Calu3 (cell line): ENCODE results near the gene SELENOS. TPM values are rescaled to one million over a fixed set of nuclear protein-coding genes. Genes with fewer than 3 reads are reported as not detected.

Source experiments
- BruUV-seq: library from RNA; stranded (reverse); fragments of 400-500 nt; replicated peaks from 2 replicates; lab custom pipeline; 2021; lab: Mats Ljungman, UMichigan
- CTCF ChIA-PET: fragments of 300-600 bp; sonication (Branson Sonifier 250); formaldehyde crosslinking; loops from one replicate; lab custom pipeline; 2022; ENCODE audit warnings: antibody characterized with exemption; lab: Charles Lee
- DNase-seq: peaks from one replicate; pipeline ENCODE4 v3.0.0; 2022
- H3K27ac Mint-ChIP-seq: one replicate; pipeline ENCODE4 v1.8.0; 2022; ENCODE audit warnings: mixed read lengths; ENCODE audit not compliant: unreplicated experiment
- H3K27me3 Mint-ChIP-seq: one replicate; pipeline ENCODE4 v1.8.0; 2022; ENCODE audit warnings: mixed read lengths; ENCODE audit not compliant: unreplicated experiment
- H3K36me3 Mint-ChIP-seq: one replicate; pipeline ENCODE4 v1.8.0; 2022; ENCODE audit warnings: mild to moderate bottlenecking, moderate library complexity, mixed read lengths; ENCODE audit not compliant: insufficient read depth, unreplicated experiment
- H3K4me1 Mint-ChIP-seq: one replicate; pipeline ENCODE4 v1.8.0; 2022; ENCODE audit warnings: mild to moderate bottlenecking, low read depth, mixed read lengths; ENCODE audit not compliant: unreplicated experiment
- H3K4me3 Mint-ChIP-seq: one replicate; pipeline ENCODE4 v1.8.0; 2022; ENCODE audit warnings: mild to moderate bottlenecking, low read depth, moderate library complexity, mixed read lengths; ENCODE audit not compliant: unreplicated experiment
- H3K9me3 Mint-ChIP-seq: one replicate; pipeline ENCODE4 v1.8.0; 2022; ENCODE audit warnings: low read depth, mixed read lengths; ENCODE audit not compliant: unreplicated experiment
- CTCF ChIP-seq: fragments of 200-600 bp; IDR thresholded peaks from one replicate; pipeline ENCODE4 v1.8.0; 2022; ENCODE audit warnings: antibody characterized with exemption; ENCODE audit not compliant: unreplicated experiment
- intact Hi-C: fragments of 100-400 bp; cut with micrococcal nuclease; formaldehyde crosslinking; loops from one replicate; pipeline ENCODE4 v1.10.0; 2022; ENCODE audit not compliant: unreplicated experiment
- total RNA-seq: library from RNA; stranded (reverse); gene quantifications from 2 replicates; pipeline ENCODE4 v1.2.3, GENCODE V29; 2022

Gene SELENOS
- total RNA-seq, 1 experiment from 2014 or later = 85.0 TPM

- CTCF ChIA-PET = no interaction called here
- intact Hi-C loops = no loop called here
- peaks cover 28% of the 10 kb centered on the region for H3K36me3 Mint-ChIP-seq
Observed at GRCh38 chr15:101264011-101264410, 13.3 kb downstream of the SELENOS start.

GRCh38 chr15:101262551-101262950 is 14.7 kb downstream of the SELENOS start:
- H3K4me1 Mint-ChIP-seq = no peaks in the 10 kb centered on the region
- peaks cover 18% of the 10 kb centered on the region for H3K36me3 Mint-ChIP-seq
- peaks cover 38% of the 10 kb centered on the region for H3K27me3 Mint-ChIP-seq
- H3K4me3 Mint-ChIP-seq = no peak overlapping the region
- TF ChIP-seq CTCF = no peak
- CTCF ChIA-PET = interaction anchor here (0.7 kb wide), 1 partner anchor 122 kb away, joined by 3 read pairs; no protein-coding TSS in a partner anchor
- intact Hi-C loops = no loop called here
- BruUV-seq = no TSS peak
- DNase-seq = no peak
- H3K9me3 Mint-ChIP-seq = no peaks in the 10 kb centered on the region
- H3K27ac Mint-ChIP-seq = no peak overlapping the region

More at GRCh38 chr15:101264011-101264410, 13.3 kb downstream of the SELENOS start:
- H3K27ac Mint-ChIP-seq = no peak overlapping the region
- no peaks in the 10 kb centered on the region for H3K4me1 Mint-ChIP-seq
- peaks cover 30% of the 10 kb centered on the region for H3K27me3 Mint-ChIP-seq
- no peak for DNase-seq
- H3K9me3 Mint-ChIP-seq = no peaks in the 10 kb centered on the region
- no peak overlapping the region for H3K4me3 Mint-ChIP-seq
- TF ChIP-seq CTCF = no peak
- no TSS peak for BruUV-seq

- H3K36me3 Mint-ChIP-seq = no peaks in the 10 kb centered on the region
- H3K4me3 Mint-ChIP-seq = no peak overlapping the region
- intact Hi-C loops = loop anchor here (1.0 to 10.0 kb wide), 5 partner anchors 169 to 631 kb away; no protein-coding TSS in a partner anchor
- H3K9me3 Mint-ChIP-seq = no peaks in the 10 kb centered on the region
- H3K27me3 Mint-ChIP-seq = peaks cover 43% of the 10 kb centered on the region
- peak; percentile 75 for DNase-seq
- BruUV-seq = no TSS peak
- TF ChIP-seq CTCF = peak; percentile 63
- H3K27ac Mint-ChIP-seq = no peak overlapping the region
- CTCF ChIA-PET = interaction anchor here (0.7 to 1.4 kb wide), 5 partner anchors 16 to 250 kb away, joined by 3 to 14 read pairs (median 4); no protein-coding TSS in a partner anchor
- no peaks in the 10 kb centered on the region for H3K4me1 Mint-ChIP-seq
Observed at GRCh38 chr15:101258238-101259144, 18.8 kb downstream of the SELENOS start.

GRCh38 chr15:101256757-101257156 is 20.5 kb downstream of the SELENOS start:
- Mint-ChIP-seq H3K27me3 (peaks cover 40% of the 10 kb centered on the region), H3K27ac (no peak overlapping the region), H3K4me3 (no peak overlapping the region), H3K9me3 (no peaks in the 10 kb centered on the region), H3K4me1 (no peaks in the 10 kb centered on the region), H3K36me3 (peaks cover 10% of the 10 kb centered on the region)
- no peak for TF ChIP-seq CTCF
- BruUV-seq = no TSS peak
- DNase-seq = no peak
- CTCF ChIA-PET = interaction anchor here (1.1 kb wide), 1 partner anchor 251 kb away, joined by 3 read pairs; no protein-coding TSS in a partner anchor
- intact Hi-C loops = loop anchor here (5.0 to 10.0 kb wide), 3 partner anchors 224 to 629 kb away; no protein-coding TSS in a partner anchor
